ENCODE measurements around the gene TRIM66.

- TF ChIP-seq, protein P1, sequence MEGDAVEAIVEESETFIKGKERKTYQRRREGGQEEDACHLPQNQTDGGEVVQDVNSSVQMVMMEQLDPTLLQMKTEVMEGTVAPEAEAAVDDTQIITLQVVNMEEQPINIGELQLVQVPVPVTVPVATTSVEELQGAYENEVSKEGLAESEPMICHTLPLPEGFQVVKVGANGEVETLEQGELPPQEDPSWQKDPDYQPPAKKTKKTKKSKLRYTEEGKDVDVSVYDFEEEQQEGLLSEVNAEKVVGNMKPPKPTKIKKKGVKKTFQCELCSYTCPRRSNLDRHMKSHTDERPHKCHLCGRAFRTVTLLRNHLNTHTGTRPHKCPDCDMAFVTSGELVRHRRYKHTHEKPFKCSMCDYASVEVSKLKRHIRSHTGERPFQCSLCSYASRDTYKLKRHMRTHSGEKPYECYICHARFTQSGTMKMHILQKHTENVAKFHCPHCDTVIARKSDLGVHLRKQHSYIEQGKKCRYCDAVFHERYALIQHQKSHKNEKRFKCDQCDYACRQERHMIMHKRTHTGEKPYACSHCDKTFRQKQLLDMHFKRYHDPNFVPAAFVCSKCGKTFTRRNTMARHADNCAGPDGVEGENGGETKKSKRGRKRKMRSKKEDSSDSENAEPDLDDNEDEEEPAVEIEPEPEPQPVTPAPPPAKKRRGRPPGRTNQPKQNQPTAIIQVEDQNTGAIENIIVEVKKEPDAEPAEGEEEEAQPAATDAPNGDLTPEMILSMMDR (IDR thresholded peaks at IDR 0.05), result no peak
- no peak for TF ChIP-seq POLR2A (IDR thresholded peaks at IDR 0.05)
These were observed 21.3 kb downstream of the TRIM66 start for GRCh38 chr11:8661001-8661795.

Data from body of pancreas (tissue), 4 donors.